ENCODE measurements around the gene CNTLN. TPM values are rescaled to one million over a fixed set of nuclear protein-coding genes. Genes with fewer than 3 reads are reported as not detected.
"Not testable (repeated sequence)": the region's sequence is repeated elsewhere in the genome, so short reads cannot be mapped to it uniquely, and the experiment has no call there.

CNTLN gene
- total and polyA plus RNA-seq, 5 donors from 2014 or later: 0.09 to 0.52 (median 0.19) TPM; not detected in 1

DNA sequence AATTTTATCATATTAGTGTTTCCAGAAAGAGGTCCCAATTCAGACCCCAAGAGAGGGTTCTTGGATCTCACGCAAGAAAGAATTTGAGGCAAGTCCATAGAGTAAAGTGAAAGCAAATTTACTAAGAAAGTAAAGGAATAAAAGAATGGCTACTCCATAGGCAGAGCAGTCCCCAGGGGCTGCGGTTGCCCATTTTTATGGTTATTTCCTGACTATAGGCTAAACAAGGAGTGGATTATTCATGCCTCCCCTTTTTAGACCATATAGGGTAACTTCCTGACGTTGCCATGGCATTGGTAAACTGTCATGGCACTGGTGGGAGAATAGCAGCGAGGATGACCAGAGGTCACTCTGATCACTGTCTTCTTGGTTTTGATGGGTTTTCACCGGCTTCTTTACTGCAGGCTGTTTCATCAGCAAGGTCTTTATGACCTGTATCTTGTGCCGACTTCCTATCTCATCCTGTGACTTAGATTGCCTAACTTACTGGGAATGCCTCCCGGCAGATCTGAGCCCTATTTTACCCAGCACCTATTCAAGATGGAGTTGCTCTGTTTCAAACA is 262.4 kb downstream of the CNTLN start:
- not testable (repeated sequence) for H3K4me1 ChIP-seq (ENCODE audit: control insufficient read depth, insufficient read depth, low read length, poor library complexity, severe bottlenecking); DNase-seq; H3K36me3 Mint-ChIP-seq; H3K27ac Mint-ChIP-seq; H3K27ac ChIP-seq (ENCODE audit: insufficient read depth, low read length, poor library complexity, severe bottlenecking); H3K4me3 ChIP-seq (ENCODE audit: low read depth, low read length); H3K9me3 ChIP-seq (ENCODE audit: control insufficient read depth in 2 of 2, low read length in 2 of 2); H3K4me3 Mint-ChIP-seq; ATAC-seq (ENCODE audit: low read depth in 2 of 2); H3K27me3 Mint-ChIP-seq; H3K9me3 Mint-ChIP-seq; H3K36me3 ChIP-seq (ENCODE audit: control insufficient read depth, insufficient read depth, low read length); H3K4me1 Mint-ChIP-seq; H3K27me3 ChIP-seq (ENCODE audit: control insufficient read depth, insufficient read depth, low read length)

DNA sequence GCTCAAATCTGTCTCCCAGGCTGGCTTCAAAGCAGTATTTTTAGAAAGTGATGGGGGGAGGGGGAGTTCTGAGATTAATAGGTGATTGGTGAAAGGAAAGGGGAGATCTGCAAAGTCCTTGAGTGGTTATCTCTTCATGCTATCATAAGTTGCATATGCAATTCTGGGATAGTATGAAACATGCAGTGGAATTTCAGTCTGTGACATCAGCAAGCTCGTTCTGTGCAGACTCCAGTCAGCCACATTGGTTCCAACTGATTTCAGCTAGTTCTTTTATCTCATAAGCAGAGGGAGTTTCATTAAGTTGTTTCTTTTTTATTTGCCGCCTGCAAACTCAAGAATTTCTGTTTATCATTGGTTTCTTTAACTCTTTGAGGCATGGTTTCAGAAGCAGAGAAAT is 263.5 kb downstream of the CNTLN start:
- Histone ChIP-seq H3K27me3 (ENCODE audit: control insufficient read depth, insufficient read depth, low read length) (no peaks in the 10 kb centered on the region), H3K4me1 (ENCODE audit: control insufficient read depth, insufficient read depth, low read length, poor library complexity, severe bottlenecking) (no peaks in the 10 kb centered on the region), H3K27ac (ENCODE audit: insufficient read depth, low read length, poor library complexity, severe bottlenecking) (no peak overlapping the region), H3K4me3 (ENCODE audit: low read depth, low read length) (no peak overlapping the region), H3K9me3 (ENCODE audit: control insufficient read depth in 2 of 2, low read length in 2 of 2) (no peaks in the 10 kb centered on the region), H3K36me3 (ENCODE audit: control insufficient read depth, insufficient read depth, low read length) (no peaks in the 10 kb centered on the region)
- H3K27me3 Mint-ChIP-seq: no peaks in the 10 kb centered on the region
- H3K36me3 Mint-ChIP-seq: no peaks in the 10 kb centered on the region
- H3K9me3 Mint-ChIP-seq: peaks cover 0 to 7% (median 4%) of the 10 kb centered on the region in 7 donors
- H3K27ac Mint-ChIP-seq: no peak overlapping the region
- ATAC-seq (ENCODE audit: low read depth in 2 of 2) (no peak), DNase-seq (no peak)
- H3K4me3 Mint-ChIP-seq: no peak overlapping the region
- no peaks in the 10 kb centered on the region for H3K4me1 Mint-ChIP-seq

DNA sequence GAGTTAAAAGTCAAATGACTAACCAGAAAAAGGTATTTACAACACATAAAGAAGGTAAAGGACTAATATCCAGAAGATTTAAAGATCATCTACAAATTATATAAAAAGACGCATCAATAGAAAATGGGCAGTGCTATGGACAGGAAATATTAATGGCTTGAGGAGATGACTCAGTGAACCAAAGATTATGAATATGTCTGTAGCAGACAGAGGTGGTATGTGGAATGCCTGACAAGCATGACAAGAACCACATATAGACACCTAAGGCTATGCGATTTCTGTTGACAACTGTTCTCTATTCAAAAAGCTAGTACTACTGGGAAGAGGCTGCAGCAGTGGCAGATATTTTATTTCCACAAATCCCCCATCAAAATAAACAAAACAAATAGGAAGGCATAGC is 267.0 kb downstream of the CNTLN start:
- peaks cover 4 to 10% (median 5%) of the 10 kb centered on the region in 7 donors for H3K9me3 Mint-ChIP-seq
- Histone ChIP-seq H3K4me3 (ENCODE audit: low read depth, low read length) (no peak overlapping the region), H3K9me3 (ENCODE audit: control insufficient read depth in 2 of 2, low read length in 2 of 2) (no peaks in the 10 kb centered on the region), H3K27ac (ENCODE audit: insufficient read depth, low read length, poor library complexity, severe bottlenecking) (no peak overlapping the region), H3K36me3 (ENCODE audit: control insufficient read depth, insufficient read depth, low read length) (no peaks in the 10 kb centered on the region), H3K27me3 (ENCODE audit: control insufficient read depth, insufficient read depth, low read length) (no peaks in the 10 kb centered on the region), H3K4me1 (ENCODE audit: control insufficient read depth, insufficient read depth, low read length, poor library complexity, severe bottlenecking) (no peaks in the 10 kb centered on the region)
- no peak overlapping the region for H3K27ac Mint-ChIP-seq
- H3K4me1 Mint-ChIP-seq: no peaks in the 10 kb centered on the region
- no peak for DNase-seq
- H3K36me3 Mint-ChIP-seq: no peaks in the 10 kb centered on the region
- H3K4me3 Mint-ChIP-seq: no peak overlapping the region
- no peaks in the 10 kb centered on the region for H3K27me3 Mint-ChIP-seq
- no peak for ATAC-seq (ENCODE audit: low read depth in 2 of 2)

DNA sequence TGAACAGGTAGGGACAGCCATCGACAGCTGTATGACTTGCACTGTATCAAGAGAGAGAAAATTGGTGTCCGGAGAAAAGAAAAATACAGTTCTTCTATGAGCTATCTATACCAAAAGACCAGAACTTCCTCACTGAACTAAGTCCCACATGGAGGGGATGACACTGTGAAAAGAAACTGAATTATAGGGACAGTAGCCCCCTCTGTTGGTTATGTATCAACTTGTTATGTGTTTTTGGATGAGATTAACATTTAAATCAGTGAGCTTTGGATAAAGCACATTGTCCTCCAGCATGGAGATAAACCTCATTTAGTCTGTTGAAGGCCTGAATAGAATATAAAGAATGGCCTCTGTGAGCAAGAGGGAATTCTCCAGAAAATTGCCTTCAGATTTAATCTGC is 267.5 kb downstream of the CNTLN start:
- no peak for DNase-seq
- no peaks in the 10 kb centered on the region for H3K4me1 Mint-ChIP-seq
- no peak overlapping the region for H3K27ac Mint-ChIP-seq
- no peaks in the 10 kb centered on the region for H3K27me3 ChIP-seq (ENCODE audit: control insufficient read depth, insufficient read depth, low read length)
- no peaks in the 10 kb centered on the region for H3K36me3 Mint-ChIP-seq
- H3K36me3 ChIP-seq (ENCODE audit: control insufficient read depth, insufficient read depth, low read length): no peaks in the 10 kb centered on the region
- H3K4me1 ChIP-seq (ENCODE audit: control insufficient read depth, insufficient read depth, low read length, poor library complexity, severe bottlenecking): no peaks in the 10 kb centered on the region
- peaks cover 4 to 10% (median 5%) of the 10 kb centered on the region in 7 donors for H3K9me3 Mint-ChIP-seq
- H3K9me3 ChIP-seq (ENCODE audit: control insufficient read depth in 2 of 2, low read length in 2 of 2): no peaks in the 10 kb centered on the region
- no peak for ATAC-seq (ENCODE audit: low read depth in 2 of 2)
- no peak overlapping the region for H3K4me3 ChIP-seq (ENCODE audit: low read depth, low read length)
- H3K27ac ChIP-seq (ENCODE audit: insufficient read depth, low read length, poor library complexity, severe bottlenecking): no peak overlapping the region
- H3K4me3 Mint-ChIP-seq: no peak overlapping the region
- H3K27me3 Mint-ChIP-seq: no peaks in the 10 kb centered on the region

DNA sequence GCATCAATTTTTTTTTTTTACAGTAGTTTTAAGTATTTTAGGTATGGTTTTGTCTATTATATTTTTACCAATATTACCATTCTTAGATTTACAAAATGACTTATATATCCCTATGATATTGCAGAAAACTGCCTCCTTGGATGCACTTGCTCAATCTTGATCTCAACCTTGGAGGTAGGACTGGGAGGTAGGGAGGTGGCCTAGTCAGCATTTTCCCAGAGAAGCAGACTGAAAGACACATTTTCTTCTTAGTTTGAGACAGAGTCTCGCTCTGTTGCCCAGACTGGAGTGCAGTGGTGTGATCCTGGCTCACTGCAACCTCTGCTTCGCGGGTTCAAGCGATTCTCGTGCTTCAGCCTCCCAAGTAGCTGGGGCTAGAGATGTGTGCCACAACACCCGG is 268.7 kb downstream of the CNTLN start:
- DNase-seq (no peak), ATAC-seq (ENCODE audit: low read depth in 2 of 2) (no peak)
- Mint-ChIP-seq H3K4me1 (no peaks in the 10 kb centered on the region), H3K36me3 (no peaks in the 10 kb centered on the region), H3K27ac (no peak overlapping the region), H3K4me3 (no peak overlapping the region), H3K9me3 (peaks cover 0 to 10% (median 4%) of the 10 kb centered on the region in 7 donors), H3K27me3 (no peaks in the 10 kb centered on the region)
- no peak overlapping the region for H3K27ac ChIP-seq (ENCODE audit: insufficient read depth, low read length, poor library complexity, severe bottlenecking)
- no peak overlapping the region for H3K4me3 ChIP-seq (ENCODE audit: low read depth, low read length)
- H3K36me3 ChIP-seq (ENCODE audit: control insufficient read depth, insufficient read depth, low read length): no peaks in the 10 kb centered on the region
- no peaks in the 10 kb centered on the region for H3K4me1 ChIP-seq (ENCODE audit: control insufficient read depth, insufficient read depth, low read length, poor library complexity, severe bottlenecking)
- H3K9me3 ChIP-seq (ENCODE audit: control insufficient read depth in 2 of 2, low read length in 2 of 2): no peaks in the 10 kb centered on the region
- H3K27me3 ChIP-seq (ENCODE audit: control insufficient read depth, insufficient read depth, low read length): no peaks in the 10 kb centered on the region

DNA sequence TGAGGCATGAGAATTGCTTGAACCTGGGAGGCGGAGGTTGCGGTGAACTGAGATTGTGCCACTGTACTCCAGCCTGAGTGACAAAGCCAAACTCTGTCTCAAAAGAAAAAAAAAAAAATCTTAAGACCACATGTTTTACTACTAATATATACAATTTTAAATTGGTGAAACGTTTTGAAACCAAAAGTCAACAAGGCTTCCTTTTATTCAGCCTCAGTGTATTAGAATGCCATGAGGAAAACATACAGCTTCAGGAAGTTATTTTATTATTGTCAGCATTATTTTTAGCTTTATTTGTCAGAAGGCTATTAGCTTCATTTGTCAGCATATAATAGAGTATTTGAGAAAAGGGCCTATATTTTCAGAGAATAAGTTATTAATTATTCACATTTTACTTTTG is 280.1 kb downstream of the CNTLN start:
- no peaks in the 10 kb centered on the region for H3K36me3 Mint-ChIP-seq
- Histone ChIP-seq H3K36me3 (ENCODE audit: control insufficient read depth, insufficient read depth, low read length) (no peaks in the 10 kb centered on the region), H3K4me3 (ENCODE audit: low read depth, low read length) (no peak overlapping the region), H3K4me1 (ENCODE audit: control insufficient read depth, insufficient read depth, low read length, poor library complexity, severe bottlenecking) (no peaks in the 10 kb centered on the region), H3K27ac (ENCODE audit: insufficient read depth, low read length, poor library complexity, severe bottlenecking) (no peak overlapping the region), H3K9me3 (ENCODE audit: control insufficient read depth in 2 of 2, low read length in 2 of 2) (no peaks in the 10 kb centered on the region), H3K27me3 (ENCODE audit: control insufficient read depth, insufficient read depth, low read length) (no peaks in the 10 kb centered on the region)
- ATAC-seq (ENCODE audit: low read depth in 2 of 2) (no peak), DNase-seq (no peak)
- H3K4me1 Mint-ChIP-seq: peaks cover 0 to 5% (median 0%) of the 10 kb centered on the region in 4 donors
- H3K9me3 Mint-ChIP-seq: peaks cover 0 to 1% (median 0%) of the 10 kb centered on the region in 7 donors
- no peak overlapping the region for H3K27ac Mint-ChIP-seq
- H3K27me3 Mint-ChIP-seq: no peaks in the 10 kb centered on the region
- no peak overlapping the region for H3K4me3 Mint-ChIP-seq

DNA sequence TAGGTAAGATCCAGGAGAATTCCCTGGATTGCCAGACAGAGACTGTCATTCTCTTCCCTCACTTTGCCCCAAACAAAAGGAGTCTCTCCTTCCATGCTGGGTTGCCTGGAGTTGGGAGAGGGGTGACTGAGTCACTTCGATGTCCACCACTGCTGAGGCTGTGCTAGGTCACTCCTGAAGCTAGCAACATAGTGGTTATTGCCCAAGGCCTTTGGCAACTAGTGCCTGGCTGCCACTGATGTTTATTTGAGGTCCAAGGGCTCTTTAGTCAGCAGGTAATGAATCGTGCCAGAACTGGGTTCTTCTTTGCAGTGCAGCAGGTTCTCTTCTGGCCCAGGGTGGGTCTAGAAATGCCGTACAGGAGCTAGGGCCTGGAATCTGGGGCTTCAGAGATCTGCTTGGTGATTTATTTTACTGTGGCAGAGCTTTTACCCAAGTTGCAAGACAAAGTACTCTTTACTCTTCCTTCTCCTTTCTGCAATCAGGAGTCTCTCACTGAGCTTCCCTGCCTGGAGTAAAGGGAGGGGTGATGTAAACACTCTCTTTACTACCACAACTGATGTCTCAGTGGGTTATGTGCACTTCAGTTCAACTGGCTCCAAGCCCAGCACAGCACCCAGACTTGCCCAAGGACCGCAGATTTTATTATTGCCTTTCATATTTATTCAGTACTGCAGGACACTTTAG is 288.3 kb downstream of the CNTLN start:
- Mint-ChIP-seq H3K9me3 (peaks cover 0 to 4% (median 0%) of the 10 kb centered on the region in 7 donors), H3K27me3 (no peaks in the 10 kb centered on the region), H3K36me3 (no peaks in the 10 kb centered on the region), H3K4me1 (no peaks in the 10 kb centered on the region), H3K27ac (no peak overlapping the region), H3K4me3 (no peak overlapping the region)
- Histone ChIP-seq H3K36me3 (ENCODE audit: control insufficient read depth, insufficient read depth, low read length) (no peaks in the 10 kb centered on the region), H3K4me3 (ENCODE audit: low read depth, low read length) (no peak overlapping the region), H3K27me3 (ENCODE audit: control insufficient read depth, insufficient read depth, low read length) (no peaks in the 10 kb centered on the region), H3K4me1 (ENCODE audit: control insufficient read depth, insufficient read depth, low read length, poor library complexity, severe bottlenecking) (no peaks in the 10 kb centered on the region), H3K27ac (ENCODE audit: insufficient read depth, low read length, poor library complexity, severe bottlenecking) (no peak overlapping the region), H3K9me3 (ENCODE audit: control insufficient read depth in 2 of 2, low read length in 2 of 2) (no peaks in the 10 kb centered on the region)
- ATAC-seq (ENCODE audit: low read depth in 2 of 2): no peak
- no peak for DNase-seq

DNA sequence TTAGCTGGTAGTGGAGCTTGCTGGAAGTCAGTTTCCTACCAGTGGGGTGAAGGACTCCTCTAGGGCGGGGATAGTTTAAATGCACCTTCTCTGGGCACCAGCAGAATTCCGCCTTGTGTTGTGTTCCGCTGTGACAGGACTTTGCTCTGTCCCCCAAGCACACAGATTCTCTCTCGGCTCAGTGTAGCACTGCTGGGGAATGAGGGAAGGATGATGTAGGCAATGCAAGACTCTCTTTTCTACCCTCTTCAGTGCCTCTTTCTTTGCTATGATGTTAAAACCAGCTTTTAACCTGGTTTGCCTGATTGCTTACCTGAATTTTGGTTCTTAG is 288.8 kb downstream of the CNTLN start:
- Histone ChIP-seq H3K27ac (ENCODE audit: insufficient read depth, low read length, poor library complexity, severe bottlenecking) (no peak overlapping the region), H3K27me3 (ENCODE audit: control insufficient read depth, insufficient read depth, low read length) (no peaks in the 10 kb centered on the region), H3K36me3 (ENCODE audit: control insufficient read depth, insufficient read depth, low read length) (no peaks in the 10 kb centered on the region), H3K4me3 (ENCODE audit: low read depth, low read length) (no peak overlapping the region), H3K9me3 (ENCODE audit: control insufficient read depth in 2 of 2, low read length in 2 of 2) (no peaks in the 10 kb centered on the region), H3K4me1 (ENCODE audit: control insufficient read depth, insufficient read depth, low read length, poor library complexity, severe bottlenecking) (no peaks in the 10 kb centered on the region)
- H3K9me3 Mint-ChIP-seq: peaks cover 0 to 4% (median 0%) of the 10 kb centered on the region in 7 donors
- ATAC-seq (ENCODE audit: low read depth in 2 of 2): no peak
- H3K4me1 Mint-ChIP-seq: no peaks in the 10 kb centered on the region
- DNase-seq: no peak
- no peaks in the 10 kb centered on the region for H3K27me3 Mint-ChIP-seq
- H3K27ac Mint-ChIP-seq: no peak overlapping the region
- no peaks in the 10 kb centered on the region for H3K36me3 Mint-ChIP-seq
- H3K4me3 Mint-ChIP-seq: no peak overlapping the region

Data from CD4-positive, CD25-positive, alpha-beta regulatory T cell (primary cell).